Panc1 (cell line): ENCODE measurements around the gene TMEM174.

Experiments used
- SIN3A ChIP-seq: IDR thresholded peaks from 2 replicates; pipeline ENCODE4 v1.6.1; 2012; ENCODE audit warnings: low read depth, mild to moderate bottlenecking, low read length, moderate library complexity, borderline replicate concordance; ENCODE audit not compliant: insufficient read depth
- TCF7L2 ChIP-seq: IDR thresholded peaks from 2 replicates; pipeline ENCODE4 v1.6.1; 2011; ENCODE audit warnings: mild to moderate bottlenecking, low read depth, low read length, inconsistent platforms

DNA sequence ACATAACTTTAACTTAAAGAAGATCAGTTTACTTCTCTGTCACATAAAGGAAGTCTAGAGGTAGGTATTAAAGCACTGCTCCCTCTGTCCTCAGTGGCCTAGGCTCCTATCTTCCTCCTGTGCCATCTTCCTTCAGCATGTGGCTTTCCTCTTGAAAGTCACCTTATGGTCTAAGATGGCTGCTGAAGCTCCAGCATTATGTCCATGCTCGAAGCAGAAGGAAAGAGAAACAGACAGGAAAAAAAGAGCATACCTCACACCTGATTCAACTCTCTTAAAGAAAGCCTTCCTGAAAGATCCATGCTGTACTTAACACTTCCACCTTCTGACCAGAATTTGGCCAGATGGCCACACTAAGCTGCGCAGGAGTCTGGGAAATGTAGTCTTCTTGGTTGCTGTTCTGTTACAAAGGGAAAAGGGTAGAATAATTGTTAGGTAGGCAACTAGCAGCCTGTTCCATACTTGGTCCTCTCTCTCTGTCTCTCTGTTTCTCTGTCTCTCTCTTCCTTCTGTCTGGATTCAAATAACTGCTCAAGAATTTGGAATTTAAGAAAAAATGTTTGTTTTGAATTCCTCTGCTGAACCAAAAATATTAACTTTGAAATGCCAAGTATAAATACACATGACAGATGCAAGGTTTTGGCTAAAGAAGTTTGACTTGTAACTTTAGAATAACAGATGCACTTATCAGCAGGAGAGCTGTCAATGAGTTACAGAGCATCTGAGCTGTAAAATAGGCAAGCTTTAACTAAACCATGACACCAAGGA lies 16.0 kb downstream of the TMEM174 start:
- TF ChIP-seq SIN3A (no peak), TCF7L2 (no peak)
